Activated naive CD4-positive, alpha-beta T cell treated with anti-CD3 and anti-CD28 coated beads, Interleukin-2, amount 50 U/mL, for 72 hours (primary cell): ENCODE results near the gene KCNIP1. TPM values are rescaled to one million over a fixed set of nuclear protein-coding genes. Genes with fewer than 3 reads are reported as not detected.
A peak's percentile ranks its signal among the peaks of the same experiment; 100 is the strongest.

Source experiments
- ATAC-seq, 2 donors: fragments of 150-1000 bp; cut with Tn5 transposase; 2 replicates each; pipeline ENCODE4 v1.10.0; 2021; ENCODE audit warnings: mild to moderate bottlenecking in 2 of 2, moderate library complexity in 2 of 2
- DNase-seq, 2 donors: peaks; one replicate each; pipeline ENCODE4 v3.0.0; 2021 to 2022; ENCODE audit warnings: low spot score in 2 of 2
- H3K27ac Mint-ChIP-seq, 2 donors: one replicate each; pipeline ENCODE4 v1.8.0; 2022; ENCODE audit warnings: mild to moderate bottlenecking in 2 of 2, mixed read lengths in 2 of 2
- H3K36me3 Mint-ChIP-seq, 2 donors: one replicate each; pipeline ENCODE4 v1.8.0; 2022; ENCODE audit warnings: mixed read lengths in 2 of 2
- H3K9me3 Mint-ChIP-seq, 2 donors: one replicate each; pipeline ENCODE4 v1.8.0; 2022; ENCODE audit warnings: mixed read lengths in 2 of 2
- total RNA-seq, 2 donors: library from RNA; stranded (reverse); gene quantifications; one replicate each; pipeline ENCODE4 v1.2.3, GENCODE V29; 2022

The KCNIP1 gene
- total RNA-seq, 2 donors from 2014 or later = not detected

- no peak for DNase-seq
- ATAC-seq = no peak
- no peaks in the 10 kb centered on the region for H3K9me3 Mint-ChIP-seq
- H3K36me3 Mint-ChIP-seq = no peaks in the 10 kb centered on the region
- no peak overlapping the region for H3K27ac Mint-ChIP-seq
Measured at GRCh38 chr5:170478306-170478705, 25.5 kb upstream of the KCNIP1 start.

- DNase-seq (no peak), ATAC-seq (no peak)
- Mint-ChIP-seq H3K9me3 (no peaks in the 10 kb centered on the region), H3K36me3 (no peaks in the 10 kb centered on the region), H3K27ac (no peak overlapping the region)
Measured at GRCh38 chr5:170479484-170479883, 24.3 kb upstream of the KCNIP1 start.

GRCh38 chr5:170480260-170480659 is 23.6 kb upstream of the KCNIP1 start:
- no peak for DNase-seq
- Mint-ChIP-seq H3K36me3 (no peaks in the 10 kb centered on the region), H3K9me3 (no peaks in the 10 kb centered on the region), H3K27ac (no peak overlapping the region)
- ATAC-seq = no peak

- ATAC-seq (no peak), DNase-seq (no peak)
- no peak overlapping the region for H3K27ac Mint-ChIP-seq
- no peaks in the 10 kb centered on the region for H3K36me3 Mint-ChIP-seq
- no peaks in the 10 kb centered on the region for H3K9me3 Mint-ChIP-seq
Measured at GRCh38 chr5:170481849-170482248, 22.0 kb upstream of the KCNIP1 start.

- Mint-ChIP-seq H3K36me3 (no peaks in the 10 kb centered on the region), H3K9me3 (no peaks in the 10 kb centered on the region), H3K27ac (no peak overlapping the region)
- DNase-seq = no peak
- no peak for ATAC-seq
Measured at GRCh38 chr5:170482511-170482910, 21.3 kb upstream of the KCNIP1 start.

GRCh38 chr5:170483701-170484458 is 19.9 kb upstream of the KCNIP1 start:
- ATAC-seq (no peak), DNase-seq (no peak)
- Mint-ChIP-seq H3K36me3 (no peaks in the 10 kb centered on the region), H3K9me3 (no peaks in the 10 kb centered on the region), H3K27ac (peak overlapping the region in 1 of 2 donors; percentile 58)

- Mint-ChIP-seq H3K27ac (peak overlapping the region in 1 of 2 donors; percentile 58), H3K9me3 (no peaks in the 10 kb centered on the region), H3K36me3 (no peaks in the 10 kb centered on the region)
- DNase-seq (no peak), ATAC-seq (no peak)
Measured at GRCh38 chr5:170484459-170484831, 19.4 kb upstream of the KCNIP1 start.

- ATAC-seq = no peak
- peak overlapping the region in 1 of 2 donors; percentile 58 for H3K27ac Mint-ChIP-seq
- DNase-seq = no peak
- no peaks in the 10 kb centered on the region for H3K36me3 Mint-ChIP-seq
- no peaks in the 10 kb centered on the region for H3K9me3 Mint-ChIP-seq
Measured at GRCh38 chr5:170484847-170485615, 18.8 kb upstream of the KCNIP1 start.

GRCh38 chr5:170485616-170485911 is 18.3 kb upstream of the KCNIP1 start:
- H3K27ac Mint-ChIP-seq = no peak overlapping the region

GRCh38 chr5:170486371-170486770 is 17.4 kb upstream of the KCNIP1 start:
- DNase-seq (no peak), ATAC-seq (no peak)
- Mint-ChIP-seq H3K9me3 (no peaks in the 10 kb centered on the region), H3K27ac (no peak overlapping the region), H3K36me3 (no peaks in the 10 kb centered on the region)

More at GRCh38 chr5:170485616-170485911, 18.3 kb upstream of the KCNIP1 start:
- DNase-seq (no peak), ATAC-seq (no peak)
- no peaks in the 10 kb centered on the region for H3K9me3 Mint-ChIP-seq
- H3K36me3 Mint-ChIP-seq = no peaks in the 10 kb centered on the region

- Mint-ChIP-seq H3K27ac (no peak overlapping the region), H3K36me3 (no peaks in the 10 kb centered on the region), H3K9me3 (no peaks in the 10 kb centered on the region)
- DNase-seq (no peak), ATAC-seq (no peak)
Measured at GRCh38 chr5:170488570-170488969, 15.2 kb upstream of the KCNIP1 start.

GRCh38 chr5:170489199-170489598 is 14.6 kb upstream of the KCNIP1 start:
- Mint-ChIP-seq H3K9me3 (no peaks in the 10 kb centered on the region), H3K36me3 (no peaks in the 10 kb centered on the region), H3K27ac (no peak overlapping the region)
- ATAC-seq = no peak
- no peak for DNase-seq

GRCh38 chr5:170490381-170490780 is 13.4 kb upstream of the KCNIP1 start:
- Mint-ChIP-seq H3K36me3 (no peaks in the 10 kb centered on the region), H3K9me3 (no peaks in the 10 kb centered on the region), H3K27ac (no peak overlapping the region)
- DNase-seq (no peak), ATAC-seq (no peak)

GRCh38 chr5:170491479-170491878 is 12.3 kb upstream of the KCNIP1 start:
- H3K9me3 Mint-ChIP-seq = no peaks in the 10 kb centered on the region
- no peak overlapping the region for H3K27ac Mint-ChIP-seq
- no peak for DNase-seq
- ATAC-seq = no peak
- no peaks in the 10 kb centered on the region for H3K36me3 Mint-ChIP-seq

- no peak overlapping the region for H3K27ac Mint-ChIP-seq
- no peak for ATAC-seq
- DNase-seq = no peak
- no peaks in the 10 kb centered on the region for H3K9me3 Mint-ChIP-seq
- no peaks in the 10 kb centered on the region for H3K36me3 Mint-ChIP-seq
Measured at GRCh38 chr5:170493028-170493820, 10.6 kb upstream of the KCNIP1 start.

GRCh38 chr5:170494041-170494440 is 9.8 kb upstream of the KCNIP1 start:
- no peak for ATAC-seq
- Mint-ChIP-seq H3K27ac (no peak overlapping the region), H3K9me3 (no peaks in the 10 kb centered on the region), H3K36me3 (no peaks in the 10 kb centered on the region)
- DNase-seq = no peak
